ENCODE measurements around the gene MSMB.
"Not testable (repeated sequence)": the region's sequence is repeated elsewhere in the genome, so short reads cannot be mapped to it uniquely, and the experiment has no call there.

Gene MSMB

GRCh38 chr10:46004963-46005362 lies 41.1 kb downstream of the MSMB start:
- DNase-seq: no peak

DNA sequence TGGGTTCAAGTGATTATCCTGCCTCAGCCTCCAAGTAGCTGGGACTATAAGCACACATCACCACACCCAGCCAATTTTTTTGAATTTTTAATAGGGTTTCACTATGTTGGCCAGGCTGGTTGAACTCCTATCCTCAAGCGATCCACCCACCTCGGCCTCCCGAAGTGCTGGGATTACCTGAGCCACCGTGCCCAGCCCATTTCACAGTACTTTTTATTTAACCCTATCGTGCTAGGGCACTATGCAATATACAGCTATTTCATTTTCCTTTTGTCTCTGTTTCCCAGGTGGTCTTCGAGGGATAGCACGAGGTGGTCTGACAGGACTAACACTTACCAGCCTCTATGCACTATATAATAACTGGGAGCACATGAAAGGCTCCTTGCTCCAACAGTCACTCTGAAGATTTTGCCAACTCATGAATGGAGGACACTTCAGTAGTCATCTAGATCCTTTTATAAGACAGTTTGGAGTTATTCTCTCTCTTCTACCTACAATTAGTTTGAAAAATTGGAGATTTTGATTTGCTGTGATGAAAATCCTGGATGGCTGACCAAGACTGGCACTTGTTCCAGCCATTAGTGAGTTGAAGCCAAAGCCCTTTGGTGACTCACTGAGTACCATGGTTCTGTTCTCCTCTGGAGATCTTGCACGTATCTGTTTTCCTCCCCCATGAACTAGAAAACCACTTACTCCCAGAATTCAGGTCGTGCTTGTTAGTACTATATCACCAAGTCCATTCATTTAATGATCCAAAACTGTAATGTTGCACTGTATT lies 43.0 kb downstream of the MSMB start:
- DNase-seq: no peak

DNA sequence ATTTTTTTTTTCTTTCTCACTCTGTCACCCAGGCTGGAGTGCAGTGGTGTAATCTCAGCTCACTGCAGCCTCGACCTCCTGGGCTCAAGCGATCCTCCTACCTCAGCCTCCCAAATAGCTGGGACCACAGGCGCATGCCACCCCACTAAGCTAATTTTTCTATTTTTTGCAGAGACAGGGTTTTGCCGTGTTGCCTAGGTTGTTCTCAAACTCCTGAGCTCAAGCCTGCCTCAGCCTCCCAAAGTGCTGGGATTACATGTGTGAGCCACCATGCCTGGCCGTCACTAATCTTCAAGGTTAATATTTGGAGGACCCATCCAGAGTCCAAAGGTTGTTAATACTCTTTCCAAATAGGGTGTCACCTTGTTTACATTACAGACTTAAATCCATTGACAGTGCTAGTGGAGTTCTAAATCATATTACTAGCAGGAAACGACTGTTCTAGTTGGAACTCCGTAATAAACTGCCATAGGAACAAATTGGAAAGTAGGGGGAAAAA lies 43.8 kb downstream of the MSMB start:
- not testable (repeated sequence) for DNase-seq

DNA sequence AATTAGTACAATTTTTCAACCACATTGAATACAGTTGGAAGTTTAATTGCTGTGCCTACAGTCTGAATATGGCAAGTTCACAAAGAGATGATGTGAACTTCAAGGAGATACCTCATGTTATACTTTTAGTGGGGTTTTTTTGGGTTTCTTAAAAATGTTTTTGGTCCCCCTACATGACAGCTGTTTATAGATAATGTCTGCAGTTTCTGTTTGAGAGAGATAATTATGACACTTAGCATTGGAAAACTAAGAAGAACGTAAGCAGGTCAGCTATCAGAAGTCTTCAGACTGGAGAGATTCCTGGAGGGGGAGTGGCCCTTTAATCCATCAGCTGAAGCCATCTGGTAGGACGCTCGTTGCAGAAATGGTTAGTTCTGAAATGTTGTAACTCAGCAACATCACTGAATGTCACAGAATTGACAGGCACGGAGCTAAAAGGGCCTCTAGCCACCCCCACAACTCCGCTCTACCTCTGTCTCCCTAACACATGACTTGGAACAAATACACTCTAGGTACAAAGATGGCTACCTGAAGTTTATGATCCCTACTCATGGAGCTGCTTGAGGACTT lies 44.8 kb downstream of the MSMB start:
- DNase-seq: no peak

DNA sequence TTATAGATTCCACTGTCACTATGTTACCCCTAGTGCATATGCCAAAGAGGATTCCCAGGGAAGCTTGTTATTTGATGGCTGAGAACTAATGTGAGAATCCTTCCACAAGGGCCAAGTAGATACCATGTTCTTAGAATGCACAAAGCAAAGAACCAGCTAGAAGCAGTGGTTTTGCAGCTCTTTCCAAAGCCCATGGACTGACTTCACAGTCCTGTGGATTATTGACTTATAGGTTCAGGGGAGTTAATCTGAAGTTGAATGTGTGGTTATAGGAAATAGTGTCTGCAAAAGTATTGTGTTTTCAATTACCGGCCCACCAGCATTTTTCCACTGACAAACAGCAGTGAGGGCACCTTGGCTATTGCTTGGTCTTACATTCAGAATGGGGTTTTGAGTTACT lies 45.5 kb downstream of the MSMB start:
- no peak for DNase-seq

DNA sequence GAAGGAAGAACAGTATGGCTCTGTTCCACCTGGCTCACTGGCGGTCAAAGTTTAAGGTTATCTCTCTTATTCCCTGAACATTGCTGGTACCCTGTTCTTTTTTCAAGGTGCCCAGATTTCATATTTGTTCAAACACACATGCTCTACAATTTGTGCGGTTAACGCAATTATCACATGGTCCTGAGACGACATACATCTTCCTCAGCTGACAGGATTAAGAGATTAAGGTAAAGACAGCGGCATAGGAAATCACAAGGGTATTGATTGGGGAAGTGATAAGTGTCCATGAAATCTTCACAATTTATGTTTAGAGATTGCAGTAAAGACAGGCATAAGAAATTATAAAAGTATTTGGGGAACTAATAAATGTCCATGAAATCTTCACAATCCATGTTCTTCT lies 46.1 kb downstream of the MSMB start:
- DNase-seq: not testable (repeated sequence)

GRCh38 chr10:45997994-45998763 lies 47.9 kb downstream of the MSMB start:
- no peak for DNase-seq

DNA sequence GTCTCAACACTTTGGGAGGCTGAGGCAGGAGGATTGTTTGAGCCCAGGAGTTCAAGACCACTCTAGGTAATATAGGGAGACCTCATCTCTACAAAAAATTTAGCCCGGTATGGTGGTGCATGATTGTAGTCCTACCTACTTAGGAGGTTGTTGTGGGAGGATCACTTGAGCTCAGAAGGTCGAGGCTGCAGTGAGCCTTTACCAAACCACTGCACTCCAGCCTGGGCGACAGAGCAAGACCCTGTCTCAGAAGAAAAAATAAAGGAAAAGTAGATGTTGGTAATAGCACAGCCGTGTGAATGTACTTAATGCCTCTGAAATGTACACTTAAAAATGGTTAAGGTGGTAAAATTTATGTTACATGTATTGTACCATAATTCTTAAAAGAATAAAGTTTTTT lies 48.5 kb downstream of the MSMB start:
- DNase-seq: no peak

DNA sequence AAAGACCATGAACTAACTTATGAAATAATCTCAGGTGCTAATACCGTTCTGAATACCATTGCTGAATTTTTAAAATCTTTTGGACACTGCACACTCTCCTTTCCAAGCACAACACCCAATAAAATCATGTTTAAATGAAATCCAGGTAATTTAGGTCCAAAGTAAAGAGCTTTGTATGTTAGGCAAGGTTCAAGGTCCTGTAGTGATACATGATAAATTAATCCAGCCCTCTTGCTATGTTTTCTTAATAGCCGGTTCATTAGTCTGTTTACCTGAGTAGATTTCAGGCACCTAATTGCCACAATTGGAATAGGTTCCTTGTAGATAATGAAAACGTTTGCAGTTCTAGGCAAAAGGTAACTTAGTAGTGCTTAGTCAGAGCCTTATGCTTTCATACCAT lies 60.5 kb downstream of the MSMB start:
- DNase-seq: not testable (repeated sequence)

DNA sequence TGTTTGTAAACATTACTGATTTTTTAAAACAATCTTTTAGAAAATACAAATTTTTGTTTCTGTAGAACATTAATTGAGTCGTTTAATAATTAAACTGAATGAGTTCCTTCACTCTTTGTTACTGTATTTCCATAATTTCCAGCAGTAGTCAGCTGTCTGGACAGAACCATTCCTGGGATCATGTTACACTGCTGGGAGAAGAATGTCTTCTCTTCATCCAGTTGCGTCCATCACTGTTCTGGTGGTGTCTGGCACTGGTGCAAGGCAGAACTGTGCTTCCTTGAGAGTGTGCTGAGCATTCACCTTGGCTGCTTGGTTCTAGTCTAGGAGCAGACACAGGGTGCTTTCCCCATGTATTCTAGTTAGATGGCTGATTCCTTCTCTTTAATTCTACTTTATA lies 61.6 kb downstream of the MSMB start:
- DNase-seq: not testable (repeated sequence)

DNA sequence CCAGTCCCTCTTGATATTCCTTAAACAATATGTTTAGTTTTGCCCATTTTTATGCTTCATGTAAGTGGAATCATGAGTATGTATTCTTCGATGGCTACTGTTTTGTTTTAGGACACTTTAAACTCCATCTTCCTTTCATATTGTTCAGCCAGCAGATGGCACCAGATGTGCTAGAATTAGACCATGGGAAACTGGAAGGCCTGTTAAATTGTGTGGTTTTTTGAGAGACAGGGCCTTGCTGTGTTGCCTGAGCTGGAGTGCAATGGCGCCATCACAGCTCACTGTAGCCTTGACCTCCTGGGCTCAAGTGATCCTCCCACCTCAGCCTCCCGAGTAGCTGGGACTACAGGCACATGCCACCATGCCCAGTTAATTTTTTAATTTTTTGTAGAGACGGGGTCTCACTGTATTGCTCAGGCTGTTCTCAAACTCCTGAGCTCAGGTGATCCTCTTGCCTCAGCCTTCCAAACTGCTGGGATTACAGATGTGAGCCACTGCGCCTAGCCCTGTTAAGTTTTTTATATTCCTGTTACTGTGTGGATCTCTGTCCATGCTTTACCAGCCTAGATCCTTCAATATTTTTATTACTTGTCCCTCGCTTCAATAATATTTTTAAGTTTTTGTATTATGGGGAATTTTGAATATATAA lies 62.4 kb downstream of the MSMB start:
- DNase-seq: peak; percentile 34
